Measurements from ENCODE around the gene RAB6B. TPM values are rescaled to one million over a fixed set of nuclear protein-coding genes. Genes with fewer than 3 reads are reported as not detected.

The RAB6B gene
- total and polyA plus RNA-seq, 2 of the 4 experiments (the other 2 are of a cell fraction): 0.18 to 1.2 TPM

DNA sequence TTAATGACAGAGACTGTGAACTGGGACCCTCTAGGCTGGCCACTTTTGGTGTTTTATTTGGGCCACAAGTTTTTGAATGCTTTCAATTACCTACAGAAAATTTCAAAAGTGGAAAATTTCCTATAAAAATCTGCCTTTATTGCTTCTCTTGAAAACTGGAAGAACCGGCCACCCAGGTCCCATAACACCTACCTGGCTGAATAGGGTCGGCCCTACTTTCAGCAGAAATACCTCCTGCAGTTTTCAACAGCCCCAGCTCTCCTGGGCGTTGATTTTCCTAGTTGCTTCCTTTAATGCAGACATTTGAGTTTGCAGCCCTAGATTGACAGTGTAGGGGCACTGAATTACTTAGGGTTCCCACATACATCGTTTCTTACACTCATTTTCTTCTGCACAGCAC lies 90.8 kb downstream of the RAB6B start:
- peaks cover 1% of the 10 kb centered on the region; the same call in 1 of the 2 replicates for H3K36me3 ChIP-seq (ENCODE audit: control insufficient read depth, insufficient read depth, low read length)
- H3K9ac ChIP-seq (ENCODE audit: low read depth, low read length): no peak overlapping the region
- no peak overlapping the region for H3K4me2 ChIP-seq (ENCODE audit: low read depth, low read length)
- no TSS peak for BruUV-seq (replicated peaks)
- peaks cover 2% of the 10 kb centered on the region; the same call in 1 of the 2 replicates for H3K27me3 ChIP-seq (ENCODE audit: control insufficient read depth, insufficient read depth, low read length)
- dilution Hi-C loops (cut with HindIII; ENCODE audit: low sequenced_read_pairs, unreplicated experiment) (no loop called here), intact Hi-C loops (cut with micrococcal nuclease) (loop anchor here (1.0 to 10.0 kb wide), 4 partner anchors 143 to 1073 kb away; partner anchors contain the start of gene CDV3), in situ Hi-C loops (cut with MboI; ENCODE audit: low sequenced_read_pairs) (loop anchor here (25.0 kb wide), 2 partner anchors 343 to 682 kb away; partner anchors contain the start of genes ANAPC13 and CEP63)
- WGBS, 2 experiments (ENCODE audit: extremely low coverage in 2 of 2, insufficient read length in 1 of 2): 50% methylated on average over 1 of the region's 4 CpGs; no CpG with 5 or more reads in 1 of the 2 experiments
- H2BK120ac ChIP-seq (ENCODE audit: low read depth, low read length): no peak overlapping the region
- H3K56ac ChIP-seq (ENCODE audit: extremely low read depth, insufficient read depth, low read length): no peak overlapping the region
- H3K14ac ChIP-seq (replicated peaks; ENCODE audit: low read depth, low read length): no peak overlapping the region
- no peak overlapping the region for H3K4ac ChIP-seq (ENCODE audit: low read depth, low read length)
- ATAC-seq (ENCODE audit: low read depth) (no peak), DNase-seq (no peak)
- no peak overlapping the region for H4K5ac ChIP-seq (ENCODE audit: low read depth, low read length)
- ChIA-PET POLR2A (ENCODE audit: unreplicated experiment) (no interaction called here), CTCF (no interaction called here)
- no peaks in the 10 kb centered on the region for H3K4me1 ChIP-seq (ENCODE audit: control insufficient read depth, insufficient read depth, low read length)
- H3K9me3 ChIP-seq (ENCODE audit: control insufficient read depth, insufficient read depth, low read length): no peaks in the 10 kb centered on the region
- TF ChIP-seq MAZ (IDR thresholded peaks at IDR 0.05; ENCODE audit: borderline replicate concordance, low read depth, low read length) (no peak), CTCF (conservative IDR thresholded peaks at IDR 0.05; ENCODE audit: low read depth, low read length) (no peak), MAFK (IDR thresholded peaks at IDR 0.05; ENCODE audit: low read depth, low read length) (no peak), CHD1 (IDR thresholded peaks at IDR 0.05; ENCODE audit: low read depth, low read length) (no peak), RCOR1 (IDR thresholded peaks at IDR 0.05; ENCODE audit: insufficient replicate concordance, low read length) (no peak), RFX5 (IDR thresholded peaks at IDR 0.05; ENCODE audit: low read depth, low read length) (no peak), SMC3 (IDR thresholded peaks at IDR 0.05; ENCODE audit: low read depth, low read length) (no peak), FOS (IDR thresholded peaks at IDR 0.05; ENCODE audit: low read depth, low read length) (no peak)
- TF ChIP-seq, protein P1, sequence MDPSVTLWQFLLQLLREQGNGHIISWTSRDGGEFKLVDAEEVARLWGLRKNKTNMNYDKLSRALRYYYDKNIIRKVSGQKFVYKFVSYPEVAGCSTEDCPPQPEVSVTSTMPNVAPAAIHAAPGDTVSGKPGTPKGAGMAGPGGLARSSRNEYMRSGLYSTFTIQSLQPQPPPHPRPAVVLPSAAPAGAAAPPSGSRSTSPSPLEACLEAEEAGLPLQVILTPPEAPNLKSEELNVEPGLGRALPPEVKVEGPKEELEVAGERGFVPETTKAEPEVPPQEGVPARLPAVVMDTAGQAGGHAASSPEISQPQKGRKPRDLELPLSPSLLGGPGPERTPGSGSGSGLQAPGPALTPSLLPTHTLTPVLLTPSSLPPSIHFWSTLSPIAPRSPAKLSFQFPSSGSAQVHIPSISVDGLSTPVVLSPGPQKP (IDR thresholded peaks at IDR 0.05; ENCODE audit: borderline replicate concordance, low read depth, low read length): no peak
- H2AFZ ChIP-seq (replicated peaks; ENCODE audit: low read length, poor library complexity): peak overlapping the region; percentile 97
- H3K27ac ChIP-seq (ENCODE audit: insufficient read depth, low read length): no peak overlapping the region
- H2BK5ac ChIP-seq (ENCODE audit: low read depth, low read length, poor library complexity, severe bottlenecking): no peak overlapping the region
- no peak overlapping the region for H4K91ac ChIP-seq (ENCODE audit: insufficient read depth, low read depth, low read length)
- H3K18ac ChIP-seq (ENCODE audit: low read depth, low read length): no peak overlapping the region
- peak overlapping the region; percentile 27 to 67; a peak in 2 of 4 replicates for H4K8ac ChIP-seq (ENCODE audit: low read depth in 2 of 2, low read length in 2 of 2)
- H3K4me3 ChIP-seq (ENCODE audit: insufficient read depth, low read depth, low read length): no peak overlapping the region
- H2AK5ac ChIP-seq (ENCODE audit: low read depth, low read length): no peak overlapping the region
- H2BK15ac ChIP-seq (ENCODE audit: low read depth, low read length): no peak overlapping the region
- H2AK9ac ChIP-seq (replicated peaks; ENCODE audit: low read depth, low read length, poor library complexity): no peak overlapping the region
- H3K9me1 ChIP-seq (ENCODE audit: insufficient read depth, low read length): peaks cover 4% of the 10 kb centered on the region; the same call in 1 of the 2 replicates
- no peak overlapping the region for H2BK20ac ChIP-seq (ENCODE audit: low read depth, low read length)
- H3K79me1 ChIP-seq (ENCODE audit: low read depth in 1 of 2, low read length in 2 of 2): peaks cover 0 to 15% of the 10 kb centered on the region in 2 experiments; a peak in 2 of 4 replicates
- H4K20me1 ChIP-seq (ENCODE audit: insufficient read depth, low read length): no peaks in the 10 kb centered on the region
- no peak overlapping the region for H3K23ac ChIP-seq (ENCODE audit: low read depth, low read length)
